ENCODE data around the gene NR2C2AP.
A peak's percentile ranks its signal among the peaks of the same experiment; 100 is the strongest.

NR2C2AP gene

DNA sequence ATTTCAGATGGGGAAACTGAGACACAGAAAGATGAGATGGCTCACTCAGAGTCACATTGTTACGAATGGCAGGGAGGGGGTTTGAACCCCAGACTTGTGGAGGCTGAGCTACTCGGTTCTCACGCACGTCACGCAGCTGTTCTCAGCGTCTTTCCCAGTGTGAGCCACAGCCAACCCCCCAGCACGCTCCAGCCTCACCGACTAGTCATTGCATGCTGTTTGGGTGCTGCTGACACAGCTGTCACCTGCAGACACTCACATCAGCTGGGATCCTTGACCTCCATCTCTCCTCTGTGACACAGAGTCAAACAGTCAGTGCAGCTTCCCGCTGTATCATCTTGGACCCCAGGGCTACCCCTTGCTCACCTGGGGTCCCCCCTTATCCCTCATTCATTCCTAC, 6.2 kb upstream of the NR2C2AP start:
- Mint-ChIP-seq H3K4me1 (ENCODE audit: low read depth) (peaks cover 13% of the 10 kb centered on the region), H3K9me3 (no peaks in the 10 kb centered on the region), H3K36me3 (ENCODE audit: low read depth) (no peaks in the 10 kb centered on the region), H3K27ac (no peak overlapping the region), H3K4me3 (no peak overlapping the region), H3K27me3 (peaks cover 64% of the 10 kb centered on the region)
- intact Hi-C loops (cut with micrococcal nuclease), result no loop called here

- Mint-ChIP-seq H3K4me1 (ENCODE audit: low read depth) (peaks cover 20% of the 10 kb centered on the region), H3K36me3 (ENCODE audit: low read depth) (no peaks in the 10 kb centered on the region), H3K9me3 (no peaks in the 10 kb centered on the region), H3K27me3 (peaks cover 52% of the 10 kb centered on the region), H3K27ac (no peak overlapping the region), H3K4me3 (no peak overlapping the region)
- intact Hi-C loops (cut with micrococcal nuclease), result no loop called here
Measured at GRCh38 chr19:19207637-19208572, 4.7 kb upstream of the NR2C2AP start.

- intact Hi-C loops (cut with micrococcal nuclease), result no loop called here
- peaks cover 29% of the 10 kb centered on the region for H3K4me1 Mint-ChIP-seq (ENCODE audit: low read depth)
- peaks cover 43% of the 10 kb centered on the region for H3K27me3 Mint-ChIP-seq
- H3K36me3 Mint-ChIP-seq (ENCODE audit: low read depth), result peaks cover 4% of the 10 kb centered on the region
- H3K4me3 Mint-ChIP-seq, result no peak overlapping the region
- no peaks in the 10 kb centered on the region for H3K9me3 Mint-ChIP-seq
- no peak overlapping the region for H3K27ac Mint-ChIP-seq
Measured at GRCh38 chr19:19206938-19207337, 3.7 kb upstream of the NR2C2AP start.

GRCh38 chr19:19205416-19206410, 2.5 kb upstream of the NR2C2AP start:
- no peak overlapping the region for H3K4me3 Mint-ChIP-seq
- intact Hi-C loops (cut with micrococcal nuclease), result no loop called here
- H3K36me3 Mint-ChIP-seq (ENCODE audit: low read depth), result peaks cover 15% of the 10 kb centered on the region
- H3K4me1 Mint-ChIP-seq (ENCODE audit: low read depth), result peaks cover 37% of the 10 kb centered on the region
- peaks cover 32% of the 10 kb centered on the region for H3K27me3 Mint-ChIP-seq
- H3K27ac Mint-ChIP-seq, result no peak overlapping the region
- no peaks in the 10 kb centered on the region for H3K9me3 Mint-ChIP-seq

DNA sequence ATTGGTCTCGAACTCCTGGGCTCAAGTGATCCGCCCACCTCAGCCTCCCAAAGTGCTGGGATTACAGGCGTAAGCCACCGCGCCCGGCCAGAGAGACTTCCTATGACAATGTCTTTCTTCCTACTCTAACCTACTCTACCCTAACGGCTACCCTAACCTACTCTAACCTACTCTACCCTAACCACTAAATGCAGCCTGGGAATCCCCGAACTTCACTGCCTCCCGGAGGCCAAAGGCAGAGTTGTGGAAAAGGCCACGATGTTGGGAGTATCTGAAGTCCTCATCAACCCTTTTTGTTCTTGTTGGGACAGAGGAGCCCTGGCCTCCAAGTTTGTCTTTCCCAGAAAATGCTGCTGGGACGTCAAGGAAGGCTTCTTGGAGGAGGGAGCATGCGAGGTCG, 967 bp upstream of the NR2C2AP start:
- H3K27me3 Mint-ChIP-seq, result peaks cover 22% of the 10 kb centered on the region
- H3K9me3 Mint-ChIP-seq, result no peaks in the 10 kb centered on the region
- H3K4me1 Mint-ChIP-seq (ENCODE audit: low read depth), result peaks cover 37% of the 10 kb centered on the region
- peak overlapping the region; percentile 83 for H3K4me3 Mint-ChIP-seq
- peak overlapping the region; percentile 23 for H3K27ac Mint-ChIP-seq
- intact Hi-C loops (cut with micrococcal nuclease), result no loop called here
- peaks cover 27% of the 10 kb centered on the region for H3K36me3 Mint-ChIP-seq (ENCODE audit: low read depth)

DNA sequence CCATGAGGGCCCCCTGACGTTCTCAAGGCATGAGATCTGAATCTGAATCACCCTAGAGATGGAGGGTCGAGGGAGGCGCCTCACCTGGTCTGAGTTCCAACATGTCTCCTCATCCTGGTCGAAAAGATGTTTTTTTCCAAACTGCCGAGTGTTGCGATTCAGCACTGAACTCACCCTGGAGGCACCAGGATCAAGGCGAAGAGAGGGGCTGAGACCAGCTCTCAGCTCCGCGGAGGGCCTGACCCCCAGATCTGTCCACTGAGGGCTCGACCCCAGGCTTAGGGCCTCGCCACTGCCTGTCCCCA, 555 bp downstream of the NR2C2AP start:
- Mint-ChIP-seq H3K27me3 (peaks cover 18% of the 10 kb centered on the region), H3K4me3 (peak overlapping the region; percentile 83), H3K4me1 (ENCODE audit: low read depth) (peaks cover 39% of the 10 kb centered on the region), H3K36me3 (ENCODE audit: low read depth) (peaks cover 42% of the 10 kb centered on the region), H3K9me3 (no peaks in the 10 kb centered on the region), H3K27ac (peak overlapping the region; percentile 88)
- intact Hi-C loops (cut with micrococcal nuclease), result loop anchor here (1.0 kb wide), 1 partner anchor 10 kb away; the partner anchor contains the start of genes BORCS8 and RFXANK

DNA sequence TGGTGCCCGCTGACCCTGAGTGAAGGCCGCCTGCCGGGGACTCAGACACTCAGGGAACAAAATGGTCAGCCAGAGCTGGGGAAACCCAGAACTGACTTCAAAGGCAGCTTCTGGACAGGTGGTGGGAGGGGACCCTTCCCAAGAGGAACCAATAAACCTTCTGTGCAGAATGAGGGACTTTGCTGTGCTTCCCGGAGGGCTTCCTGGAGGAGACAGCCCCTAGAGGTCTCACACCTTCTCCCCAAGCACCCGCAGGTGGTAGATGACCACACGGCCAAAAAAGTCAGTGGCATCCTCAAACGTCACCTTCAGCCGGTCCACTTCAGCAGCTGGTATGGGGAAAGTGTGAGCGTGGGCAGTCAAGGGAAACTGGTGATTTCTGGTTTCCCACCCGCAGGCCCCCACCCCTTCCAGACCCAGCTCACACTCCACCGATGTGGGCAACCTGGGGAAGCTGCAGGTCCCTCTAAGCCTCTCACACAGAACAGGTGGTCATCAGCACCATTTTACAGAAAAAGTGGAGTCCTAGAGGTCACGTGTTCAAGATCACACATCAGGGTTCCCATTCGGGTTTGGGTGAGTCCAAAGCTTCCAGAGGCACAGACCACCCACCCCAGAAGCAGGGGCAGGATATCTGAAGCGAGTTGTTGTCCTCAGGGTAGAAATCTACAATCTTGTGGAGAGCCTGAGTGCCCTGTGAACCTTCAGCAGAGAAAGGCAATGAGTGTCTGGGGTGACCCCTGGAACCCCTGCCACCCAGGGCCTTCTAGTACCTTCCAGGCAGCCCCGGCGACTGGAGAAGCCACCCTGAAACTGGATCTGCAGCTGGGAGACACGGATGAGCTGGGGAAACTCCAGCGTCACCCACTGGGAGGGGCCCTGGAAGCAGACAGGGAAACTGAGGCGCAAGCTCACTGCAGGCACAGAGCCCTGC, 1.2 kb downstream of the NR2C2AP start:
- Mint-ChIP-seq H3K4me3 (peak overlapping the region; percentile 83), H3K36me3 (ENCODE audit: low read depth) (peaks cover 49% of the 10 kb centered on the region), H3K4me1 (ENCODE audit: low read depth) (peaks cover 32% of the 10 kb centered on the region), H3K27me3 (peaks cover 18% of the 10 kb centered on the region), H3K9me3 (no peaks in the 10 kb centered on the region), H3K27ac (peak overlapping the region; percentile 88)
- intact Hi-C loops (cut with micrococcal nuclease), result no loop called here

DNA sequence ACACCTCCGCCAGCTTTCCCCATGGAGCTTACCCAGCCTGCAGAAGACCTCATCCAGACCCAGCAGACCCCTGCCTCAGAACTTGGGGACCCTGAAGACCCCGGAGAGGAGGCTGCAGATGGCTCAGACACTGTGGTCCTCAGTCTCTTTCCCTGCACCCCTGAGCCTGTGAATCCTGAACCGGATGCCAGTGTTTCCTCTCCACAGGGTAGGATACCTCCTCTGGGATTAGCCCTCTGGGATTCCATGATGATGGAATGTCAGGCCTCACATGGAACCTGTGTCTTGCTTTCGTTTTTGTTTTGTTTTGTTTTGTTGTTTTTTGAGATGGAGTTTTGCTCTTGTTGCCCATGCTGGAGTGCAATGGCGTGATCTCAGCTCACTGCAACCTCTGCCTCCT, 9.3 kb downstream of the NR2C2AP start:
- peaks cover 86% of the 10 kb centered on the region for H3K36me3 Mint-ChIP-seq (ENCODE audit: low read depth)
- H3K27ac Mint-ChIP-seq, result peak overlapping the region; percentile 99
- no peaks in the 10 kb centered on the region for H3K9me3 Mint-ChIP-seq
- no peaks in the 10 kb centered on the region for H3K27me3 Mint-ChIP-seq
- H3K4me1 Mint-ChIP-seq (ENCODE audit: low read depth), result peaks cover 44% of the 10 kb centered on the region
- intact Hi-C loops (cut with micrococcal nuclease), result loop anchor here (2.0 kb wide), 1 partner anchor 31 kb away; no protein-coding TSS in a partner anchor
- H3K4me3 Mint-ChIP-seq, result peak overlapping the region; percentile 91

DNA sequence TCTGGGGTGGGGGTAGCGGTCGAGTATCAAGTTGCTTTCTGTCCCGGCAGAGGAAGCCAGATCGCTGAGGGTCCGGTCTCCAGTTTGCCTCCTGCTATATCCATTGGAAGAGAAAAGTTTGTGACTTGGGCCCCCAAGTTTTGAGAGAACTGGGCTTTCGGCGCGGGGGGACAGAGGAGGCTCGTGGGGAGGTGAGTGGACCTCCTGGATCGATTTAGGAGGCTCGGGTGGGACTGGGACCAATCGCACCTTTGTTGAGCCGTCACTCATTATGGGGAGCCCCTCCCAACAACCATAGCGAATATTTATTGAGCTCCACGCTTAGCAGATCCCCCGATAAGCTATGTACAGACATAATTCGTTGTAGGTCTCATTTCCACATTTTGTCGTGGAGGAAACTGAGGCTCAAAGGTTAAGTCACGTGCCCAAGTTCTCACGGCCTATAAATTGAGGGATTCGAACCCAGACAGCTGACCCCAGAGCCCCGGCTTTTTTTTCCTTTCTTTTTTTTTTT, 10.2 kb downstream of the NR2C2AP start:
- Mint-ChIP-seq H3K27ac (peak overlapping the region; percentile 99), H3K36me3 (ENCODE audit: low read depth) (peaks cover 86% of the 10 kb centered on the region), H3K4me1 (ENCODE audit: low read depth) (peaks cover 48% of the 10 kb centered on the region), H3K27me3 (no peaks in the 10 kb centered on the region), H3K9me3 (no peaks in the 10 kb centered on the region), H3K4me3 (peak overlapping the region; percentile 91)
- intact Hi-C loops (cut with micrococcal nuclease), result loop anchor here (1.0 to 2.0 kb wide), 2 partner anchors 10 to 32 kb away; partner anchors contain the start of gene NR2C2AP

GRCh38 chr19:19192078-19192882, 10.9 kb downstream of the NR2C2AP start, which contains the start of the genes BORCS8 and RFXANK:
BORCS8 (minus strand) TSS chr19:19192152; CDS start chr19:19192117, 35 bp downstream.
RFXANK (plus strand) TSS chr19:19192258; CDS start chr19:19193947, 1,689 bp downstream.
- Mint-ChIP-seq H3K36me3 (ENCODE audit: low read depth) (peaks cover 85% of the 10 kb centered on the region), H3K27ac (peak within 1 kb of the TSS; percentile 99), H3K27me3 (no peaks in the 10 kb centered on the region), H3K4me3 (peak within 1 kb of the TSS; percentile 91), H3K9me3 (peaks cover under 1% of the 10 kb centered on the region), H3K4me1 (ENCODE audit: low read depth) (peaks cover 48% of the 10 kb centered on the region)
- intact Hi-C loops (cut with micrococcal nuclease), result loop anchor here (1.0 to 2.0 kb wide), 2 partner anchors 11 to 33 kb away; partner anchors contain the start of gene NR2C2AP

- intact Hi-C loops (cut with micrococcal nuclease), result loop anchor here (1.0 to 2.0 kb wide), 2 partner anchors 12 to 33 kb away; partner anchors contain the start of gene NR2C2AP
- H3K4me1 Mint-ChIP-seq (ENCODE audit: low read depth), result peaks cover 52% of the 10 kb centered on the region
- peaks cover 85% of the 10 kb centered on the region for H3K36me3 Mint-ChIP-seq (ENCODE audit: low read depth)
- peak overlapping the region; percentile 91 for H3K4me3 Mint-ChIP-seq
- no peaks in the 10 kb centered on the region for H3K27me3 Mint-ChIP-seq
- peak overlapping the region; percentile 99 for H3K27ac Mint-ChIP-seq
- H3K9me3 Mint-ChIP-seq, result peaks cover 6% of the 10 kb centered on the region
Measured at GRCh38 chr19:19191768-19192077, 11.5 kb downstream of the NR2C2AP start.

DNA sequence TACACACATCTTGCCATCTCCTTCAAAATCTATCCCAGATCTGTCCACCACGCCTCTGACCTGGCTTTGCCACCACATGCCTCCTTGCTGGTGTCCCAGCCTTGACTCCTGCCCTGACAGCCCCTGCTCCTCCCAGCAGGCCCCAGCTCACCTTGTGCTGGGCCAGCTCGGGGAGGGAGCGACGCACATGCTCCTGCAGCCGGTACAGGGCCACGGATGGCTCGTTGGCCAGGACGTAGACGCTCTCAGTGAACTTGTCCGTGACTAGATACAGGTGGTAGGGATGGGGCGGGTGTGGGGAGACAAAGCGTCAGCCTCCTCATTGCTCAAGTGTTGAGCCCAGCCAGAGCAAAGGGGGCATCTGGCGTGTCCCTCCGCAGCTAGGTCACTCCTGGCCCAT, 16.5 kb downstream of the NR2C2AP start:
- H3K4me1 Mint-ChIP-seq (ENCODE audit: low read depth), result peaks cover 44% of the 10 kb centered on the region
- intact Hi-C loops (cut with micrococcal nuclease), result no loop called here
- H3K9me3 Mint-ChIP-seq, result peaks cover 17% of the 10 kb centered on the region
- peak overlapping the region; percentile 46 for H3K27ac Mint-ChIP-seq
- no peaks in the 10 kb centered on the region for H3K27me3 Mint-ChIP-seq
- H3K4me3 Mint-ChIP-seq, result no peak overlapping the region
- peaks cover 86% of the 10 kb centered on the region for H3K36me3 Mint-ChIP-seq (ENCODE audit: low read depth)

Data from dendritic cell treated with granulocyte-macrophage colony-stimulating factor and Interleukin-4, amounts not matched to agents 40 ng/mL and 50 ng/mL, for 4 days (primary cell).